HG03139 (cell line): Measurements from ENCODE around the gene TNS2.

Experiments used
- ATAC-seq: cut with Tn5 transposase; IDR thresholded peaks from one replicate; pipeline ENCODE4 v1.9.1; 2021; ENCODE audit not compliant: unreplicated experiment

The TNS2 gene

DNA sequence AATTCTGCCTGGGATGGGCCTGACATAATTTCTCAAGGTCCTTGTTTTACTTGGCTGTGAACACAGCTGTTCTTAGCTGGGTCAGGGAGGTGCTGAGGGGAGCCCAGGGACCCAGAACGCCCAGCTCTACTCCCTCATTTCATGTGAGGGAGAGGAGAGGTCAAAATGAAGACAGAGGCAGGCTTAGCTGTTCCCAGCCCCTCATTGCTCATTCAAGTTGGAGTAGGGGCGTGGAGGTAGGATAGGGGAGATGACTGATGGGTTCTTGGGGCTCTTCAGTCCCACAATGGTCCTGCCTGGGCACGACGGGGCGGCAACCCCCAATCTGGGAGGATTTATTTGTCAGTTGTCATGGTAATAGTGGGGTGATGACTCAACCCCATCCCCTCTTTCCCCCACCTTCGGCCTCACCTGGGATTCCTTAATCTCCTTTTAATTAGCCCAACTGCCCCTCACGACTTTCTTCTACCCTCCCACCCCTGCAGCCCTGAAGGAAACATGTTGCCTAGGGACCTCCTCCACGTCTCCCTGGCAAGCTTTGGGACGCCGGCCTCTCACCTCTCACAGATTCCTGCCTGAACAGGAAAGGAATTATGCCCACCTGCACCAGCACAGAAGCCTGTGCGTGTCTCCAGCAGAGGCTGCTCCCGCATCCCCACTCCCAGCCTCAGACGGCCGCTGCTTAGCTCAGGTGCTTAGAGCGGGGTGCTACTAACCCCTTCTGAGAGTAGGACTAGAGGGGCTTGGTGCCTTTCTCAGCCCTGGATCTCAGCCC, 19.1 kb downstream of the TNS2 start:
- no peak for ATAC-seq

DNA sequence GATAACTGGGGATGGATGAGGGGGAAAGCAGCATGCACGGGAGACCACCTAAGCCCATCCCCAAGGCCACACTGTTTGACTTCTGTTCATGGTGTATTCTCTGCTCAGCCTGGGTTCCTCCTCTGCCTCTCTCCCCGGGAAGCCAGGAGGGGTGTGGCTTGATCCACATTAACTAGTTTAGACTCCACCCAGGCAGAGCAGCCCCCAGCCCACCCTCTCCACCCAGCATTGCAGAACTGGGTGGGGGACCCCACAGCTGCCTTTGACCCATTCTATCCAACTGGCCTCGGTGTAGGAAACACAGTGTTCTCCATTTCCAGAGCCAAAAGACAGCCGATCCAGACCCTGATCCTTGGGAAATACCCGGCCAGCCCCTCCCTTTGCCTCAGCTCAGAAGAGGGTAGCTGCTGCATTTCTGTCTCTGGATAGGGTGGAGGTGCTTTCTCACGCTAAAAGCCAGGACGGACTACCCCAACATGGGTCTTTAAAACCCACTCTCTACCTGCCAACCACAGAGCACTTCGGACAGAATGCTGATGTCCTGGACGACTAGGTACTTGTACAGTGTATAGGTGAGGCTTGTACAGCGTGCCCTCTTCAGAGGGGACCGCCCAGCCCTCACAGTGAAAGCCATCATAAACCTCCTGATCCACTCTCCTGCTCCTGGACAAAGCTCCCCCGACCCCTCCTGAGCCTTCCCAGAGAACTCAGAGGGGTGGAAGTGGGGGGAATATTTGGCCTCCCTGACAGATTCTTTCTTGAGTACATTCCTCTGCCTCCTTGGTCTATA, 20.0 kb downstream of the TNS2 start:
- ATAC-seq, result no peak

GRCh38 chr12:53070877-53071492, 21.1 kb downstream of the TNS2 start:
- ATAC-seq, result no peak

GRCh38 chr12:53071591-53072551, 22.0 kb downstream of the TNS2 start:
- ATAC-seq, result no peak

DNA sequence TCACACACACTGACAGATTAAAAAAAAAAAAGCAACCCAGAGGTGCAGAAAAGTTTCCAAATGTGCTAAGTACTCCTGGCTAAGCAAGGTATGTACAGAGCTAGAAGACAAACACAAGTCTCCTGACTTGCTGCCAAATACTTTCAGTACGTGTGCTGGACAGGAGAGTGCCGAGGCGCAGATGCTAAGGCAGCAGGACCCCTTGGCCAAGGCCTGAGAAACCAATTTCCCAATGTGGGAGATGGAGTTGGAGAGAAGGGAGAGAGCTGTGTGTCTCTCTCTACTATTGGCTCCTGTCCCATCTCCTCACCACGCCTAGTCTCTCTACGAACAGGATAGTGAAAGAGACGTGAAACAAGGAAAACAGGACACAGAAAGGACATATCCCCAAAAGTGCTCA, 24.0 kb downstream of the TNS2 start:
- ATAC-seq, result no peak

- ATAC-seq, result no peak
Measured at GRCh38 chr12:53074283-53074998, 24.6 kb downstream of the TNS2 start.

DNA sequence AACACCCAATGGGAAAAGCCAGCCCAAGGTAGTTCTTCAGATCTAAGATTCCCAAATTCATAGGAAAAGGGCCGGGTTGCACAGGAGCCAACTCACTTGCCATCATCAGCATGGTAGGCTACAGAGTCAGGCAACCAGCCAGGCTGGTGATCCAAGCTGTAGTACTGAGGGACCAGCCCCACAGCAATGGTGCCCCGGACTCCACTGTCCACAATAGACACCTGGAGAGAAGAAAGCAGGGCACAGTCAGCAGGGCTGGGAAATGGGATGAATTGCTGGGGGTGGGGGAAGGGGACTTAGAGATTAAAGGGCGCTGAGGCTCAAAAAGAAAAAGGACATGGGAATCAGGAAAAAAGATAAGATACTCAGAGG, 25.1 kb downstream of the TNS2 start:
- no peak for ATAC-seq

GRCh38 chr12:53076461-53076860, 26.6 kb downstream of the TNS2 start:
- ATAC-seq, result no peak

DNA sequence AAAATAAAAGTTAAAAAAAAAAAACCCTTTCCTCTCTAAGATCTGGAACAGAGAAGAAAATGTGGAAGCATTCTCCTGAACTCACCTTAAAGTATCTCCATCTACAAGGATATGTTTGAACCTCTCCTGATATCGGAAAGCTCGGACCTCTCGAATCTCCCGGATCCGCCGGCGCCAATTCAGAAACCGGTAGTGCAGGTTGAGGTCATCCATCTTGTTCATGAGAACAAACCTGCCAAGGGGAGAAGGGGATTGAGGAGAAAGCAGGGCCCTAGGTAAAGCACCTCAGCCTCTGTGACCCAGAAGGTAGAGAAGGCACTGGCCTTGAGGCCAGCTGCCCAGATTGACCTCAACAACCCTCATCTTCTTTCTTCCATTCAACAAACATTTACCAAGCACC, 27.2 kb downstream of the TNS2 start:
- no peak for ATAC-seq

GRCh38 chr12:53078425-53079225, 28.8 kb downstream of the TNS2 start:
- ATAC-seq, result peak; percentile 7

DNA sequence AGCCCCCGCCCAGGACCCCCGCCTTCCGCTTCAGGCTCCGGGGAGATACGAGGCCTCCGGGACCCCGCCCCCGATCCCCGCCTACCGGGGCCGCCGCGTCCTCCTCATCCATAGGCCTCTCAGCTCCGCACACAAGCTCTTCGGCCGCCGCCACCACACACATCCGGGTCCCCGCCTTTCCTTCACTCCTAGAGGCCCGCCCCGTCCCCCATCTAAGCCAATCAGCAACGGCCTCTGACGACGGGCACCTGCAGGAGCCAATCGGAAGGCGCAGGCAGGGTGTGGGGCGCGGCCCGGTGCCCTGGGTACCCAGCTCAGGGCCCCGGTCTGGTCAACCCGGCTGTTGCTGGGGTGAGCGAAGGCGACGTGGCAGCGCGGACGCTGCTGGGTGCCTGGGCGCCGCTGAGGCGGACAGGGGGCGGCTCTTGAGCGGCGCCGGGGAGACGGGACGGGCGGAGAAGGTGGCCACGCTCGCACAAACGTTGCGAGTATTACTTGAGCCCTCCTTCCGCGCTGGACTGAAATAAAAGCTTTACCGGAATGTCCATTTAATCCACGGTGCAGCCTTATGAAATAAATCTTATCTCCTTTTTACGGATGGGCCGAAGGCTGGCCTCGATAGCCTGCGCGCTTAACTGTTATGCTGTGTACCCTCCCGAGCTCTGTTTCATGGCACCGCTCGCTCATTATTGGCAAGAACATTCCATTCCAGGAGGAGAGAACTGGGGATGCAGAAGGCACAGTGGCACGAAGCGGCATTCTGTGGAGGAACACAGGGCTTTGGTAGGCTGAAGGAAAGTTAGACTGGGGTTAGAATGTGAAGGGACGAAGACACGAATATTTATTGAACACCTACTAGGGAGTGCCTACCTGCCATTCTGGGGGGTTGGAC, 29.6 kb downstream of the TNS2 start, which contains the start of gene SPRYD3:
Gene SPRYD3 (minus strand): TSS at position 165 of the 892 bp plus-strand sequence. CDS start 57 bp downstream, at position 108.
- ATAC-seq, result peak; percentile 97

DNA sequence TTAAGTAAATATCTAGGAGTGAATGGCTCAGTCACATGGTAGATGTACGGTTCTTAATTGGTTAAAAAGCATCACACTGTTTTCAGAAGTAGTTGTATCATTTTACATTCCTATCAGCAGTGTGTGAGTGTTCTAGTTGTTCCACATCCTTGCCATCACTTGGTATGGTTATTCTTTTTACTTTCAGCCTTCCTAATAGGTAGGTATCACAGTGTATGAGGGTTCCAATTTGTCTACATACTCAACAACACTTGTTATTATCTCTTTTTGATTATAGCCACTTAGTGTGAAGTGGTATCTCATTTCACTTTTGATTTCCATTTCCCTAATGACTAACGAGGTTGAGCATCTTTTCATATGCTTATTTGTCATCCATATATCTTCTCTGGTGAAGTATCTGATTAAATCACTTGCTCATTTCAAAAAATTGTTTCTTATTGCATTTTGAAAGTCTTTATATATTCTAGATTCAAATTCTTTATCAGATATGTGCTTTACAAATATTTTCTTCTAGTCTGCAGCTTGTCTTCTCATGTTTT, 32.8 kb downstream of the TNS2 start:
- no peak for ATAC-seq

- ATAC-seq, result no peak
Measured at GRCh38 chr12:53086361-53086760, 36.5 kb downstream of the TNS2 start.

GRCh38 chr12:53090105-53090504, 40.2 kb downstream of the TNS2 start:
- ATAC-seq, result no peak

- ATAC-seq, result no peak
Measured at GRCh38 chr12:53090554-53090953, 40.7 kb downstream of the TNS2 start.

GRCh38 chr12:53091756-53092155, 41.9 kb downstream of the TNS2 start:
- ATAC-seq, result no peak

GRCh38 chr12:53093777-53094393, 44.0 kb downstream of the TNS2 start:
- ATAC-seq, result no peak

- no peak for ATAC-seq
Measured at GRCh38 chr12:53094394-53094787, 44.5 kb downstream of the TNS2 start.
